ENCODE measurements around the gene ABLIM1.

GRCh38 chr10:114669648-114670047 lies 11.6 kb upstream of the ABLIM1 start:
- no peak for TF ChIP-seq GATA2 (IDR thresholded peaks at IDR 0.05; ENCODE audit: low read depth, low read length)
- TF ChIP-seq GATA3 (IDR thresholded peaks at IDR 0.05; ENCODE audit: low read depth, low read length), result no peak
